HepG2 (cell line): ENCODE data around the gene SRSF3. TPM values are rescaled to one million over a fixed set of nuclear protein-coding genes. Genes with fewer than 3 reads are reported as not detected.

Experiments
- CENPT ChIP-seq: sonication (generic); formaldehyde crosslinking; IDR thresholded peaks from 2 replicates; pipeline ENCODE4 v1.8.0; 2022; ENCODE audit warnings: low read depth, mild to moderate bottlenecking, moderate library complexity, missing genetic modification reagents
- DDIT3 ChIP-seq: sonication (generic); formaldehyde crosslinking; IDR thresholded peaks from 2 replicates; pipeline ENCODE4 v1.4.0; 2020; ENCODE audit warnings: mild to moderate bottlenecking, missing genetic modification reagents
- EEA1 ChIP-seq: sonication (generic); formaldehyde crosslinking; IDR thresholded peaks from 2 replicates; pipeline ENCODE4 v1.5.1; 2020; ENCODE audit warnings: mild to moderate bottlenecking, missing genetic modification reagents, borderline replicate concordance
- GABPA ChIP-seq, 2 experiments: IDR thresholded peaks; 2 replicates each; pipeline ENCODE4 v1.6.1; 2011 to 2016; ENCODE audit warnings: low read depth in 2 of 2, low read length in 1 of 2, missing biosample characterization in 1 of 2, missing genetic modification characterization in 1 of 2
- KDM3A ChIP-seq: IDR thresholded peaks from 2 replicates; pipeline ENCODE4 v1.6.1; 2018; ENCODE audit warnings: low read depth, missing compliant biosample characterization
- LCORL ChIP-seq, 2 experiments: fragments of 450-650 bp in 1 of 2; sonication (generic) in 1 of 2; formaldehyde crosslinking in 1 of 2; IDR thresholded peaks; 2 replicates each; pipeline versions ENCODE4 v1.5.0 to v1.6.1; 2017 to 2020; ENCODE audit warnings: antibody characterized with exemption in 1 of 2, missing genetic modification reagents in 1 of 2
- NCOA2 ChIP-seq: sonication (generic); formaldehyde crosslinking; IDR thresholded peaks from 2 replicates; pipeline ENCODE4 v1.8.0; 2022; ENCODE audit warnings: inconsistent platforms
- NFAT5 ChIP-seq: sonication (generic); formaldehyde crosslinking; IDR thresholded peaks from 2 replicates; pipeline ENCODE4 v1.4.0; 2020; ENCODE audit warnings: missing genetic modification reagents
- PCBP2 ChIP-seq: fragments of 200-400 bp; formaldehyde crosslinking; optimal IDR thresholded peaks from 2 replicates; pipeline ENCODE3; 2018; ENCODE audit warnings: low read length, low read depth; ENCODE audit not compliant: poor library complexity, severe bottlenecking
- USF2 ChIP-seq, 2 experiments: sonication (generic) in 1 of 2; formaldehyde crosslinking in 1 of 2; IDR thresholded peaks; 2 replicates each; pipeline versions ENCODE4 v1.5.1 to v1.6.1; 2011 to 2020; ENCODE audit warnings: borderline replicate concordance in 1 of 2, low read depth in 1 of 2, low read length in 1 of 2, mild to moderate bottlenecking in 1 of 2, missing genetic modification reagents in 1 of 2, moderate library complexity in 1 of 2
- ZBTB46 ChIP-seq: sonication (generic); formaldehyde crosslinking; IDR thresholded peaks from 2 replicates; pipeline ENCODE4 v1.4.0; 2020; ENCODE audit warnings: mild to moderate bottlenecking, missing genetic modification reagents, borderline replicate concordance
- ZFP82 ChIP-seq: sonication (generic); formaldehyde crosslinking; IDR thresholded peaks from 2 replicates; pipeline ENCODE4 v1.5.1; 2020; ENCODE audit warnings: mild to moderate bottlenecking, missing genetic modification reagents, borderline replicate concordance
- ZNF383 ChIP-seq: sonication (generic); formaldehyde crosslinking; IDR thresholded peaks from 2 replicates; pipeline ENCODE4 v1.4.0; 2020; ENCODE audit warnings: missing genetic modification reagents, mild to moderate bottlenecking, borderline replicate concordance
- ZNF556 ChIP-seq: sonication (generic); formaldehyde crosslinking; IDR thresholded peaks from 2 replicates; pipeline ENCODE4 v1.4.0; 2020; ENCODE audit warnings: mild to moderate bottlenecking, missing genetic modification reagents, borderline replicate concordance
- ZNF619 ChIP-seq: sonication (generic); formaldehyde crosslinking; IDR thresholded peaks from 2 replicates; pipeline ENCODE4 v1.4.0; 2020; ENCODE audit warnings: mild to moderate bottlenecking, missing genetic modification reagents
- ZNF7 ChIP-seq: IDR thresholded peaks from 2 replicates; pipeline ENCODE4 v1.6.1; 2016; ENCODE audit warnings: missing biosample characterization, missing genetic modification reagents
- polyA plus RNA-seq, 8 experiments: library from polyadenylated mRNA; depleted of rRNA in 3 of 8; stranded (reverse) in 7 of 8; unstranded in 1 of 8; fragments of >200 nt; fragmentation: Illumina TruSeq in 4 of 8; extraction: Trizol in 4 of 8; gene quantifications; 2 replicates each; pipeline versions ENCODE4 v1.2.1 to v1.2.3, GENCODE V29; 2011 to 2016; ENCODE audit warnings: low read depth in 4 of 8, missing spikeins in 1 of 8, mixed read lengths in 1 of 8; ENCODE audit not compliant: insufficient read depth in 1 of 8
- total RNA-seq, 5 experiments: library from RNA; depleted of rRNA; stranded (reverse); fragments of >200 nt; fragmentation: Illumina TruSeq; extraction: Trizol; gene quantifications; 2 replicates each; pipeline ENCODE4 v1.2.3, GENCODE V29; 2016; ENCODE audit warnings: low read depth in 1 of 5

Gene SRSF3
- total and polyA plus RNA-seq, 2 of the 13 experiments (the other 11 are each of a cell fraction or from before 2014, with no cell fraction given), result 206 to 684 TPM

GRCh38 chr6:36566418-36566905, 27.7 kb upstream of the SRSF3 start (continued):
- no peak for TF ChIP-seq NFAT5 (CRISPR knock-in tag)
- TF ChIP-seq CENPT (CRISPR knock-in tag), result no peak
- TF ChIP-seq ZNF7 (CRISPR knock-in tag), result no peak
- TF ChIP-seq EEA1 (CRISPR knock-in tag), result no peak
- no peak for TF ChIP-seq ZFP82 (CRISPR knock-in tag)
- no peak for TF ChIP-seq ZNF383 (CRISPR knock-in tag)
- TF ChIP-seq ZBTB46 (CRISPR knock-in tag), result no peak
- TF ChIP-seq USF2 (IDR thresholded peaks at IDR 0.05; ENCODE audit: low read depth, low read length), result no peak
- no peak for TF ChIP-seq USF2 (CRISPR knock-in tag; IDR thresholded peaks at IDR 0.05; ENCODE audit: borderline replicate concordance)
- TF ChIP-seq GABPA (IDR thresholded peaks at IDR 0.05; ENCODE audit: low read depth, low read length), result no peak
- peak; percentile 14; the same call in 1 of the 2 replicates for TF ChIP-seq GABPA (CRISPR knock-in tag; IDR thresholded peaks at IDR 0.05; ENCODE audit: low read depth)
- no peak for TF ChIP-seq ZNF619 (CRISPR knock-in tag)
- TF ChIP-seq ZNF556 (CRISPR knock-in tag), result peak; percentile 94
- no peak for TF ChIP-seq LCORL (IDR thresholded peaks at IDR 0.05)
- peak; percentile 80 for TF ChIP-seq LCORL (CRISPR knock-in tag; IDR thresholded peaks at IDR 0.05)
- peak; percentile 75 for TF ChIP-seq NCOA2
- peak; percentile 57; the same call in 1 of the 2 replicates for TF ChIP-seq KDM3A (CRISPR knock-in tag)
- no peak for TF ChIP-seq DDIT3
- TF ChIP-seq PCBP2, result no peak
